Astrocyte (in vitro differentiated cells and primary cell): Measurements from ENCODE around the gene SIVA1. TPM values are rescaled to one million over a fixed set of nuclear protein-coding genes. Genes with fewer than 3 reads are reported as not detected.

Source experiments
- DNase-seq: peaks from one replicate; pipeline ENCODE4 v3.0.0-alpha.2; 2010; ENCODE audit warnings: low read depth
- FAIRE-seq: peaks from 2 replicates; lab custom pipeline; 2011; peaks lifted over from hg19 to GRCh38; lab: Jason Lieb, UNC
- H2AFZ ChIP-seq: 2 replicates; pipeline ENCODE4 v1.6.0; 2012; ENCODE audit warnings: low read depth, low read length, inconsistent platforms
- H3K27ac ChIP-seq: 2 replicates; pipeline ENCODE4 v1.5.1; 2011; ENCODE audit warnings: low read depth, low read length, inconsistent platforms
- H3K27me3 ChIP-seq: 2 replicates; pipeline ENCODE4 v1.6.0; 2011; ENCODE audit warnings: low read length, inconsistent platforms; ENCODE audit not compliant: insufficient read depth
- H3K36me3 ChIP-seq: 2 replicates; pipeline ENCODE4 v1.5.1; 2011; ENCODE audit warnings: low read length, inconsistent platforms; ENCODE audit not compliant: insufficient read depth
- H3K4me1 ChIP-seq: 2 replicates; pipeline ENCODE4 v1.5.1; 2011; ENCODE audit warnings: low read length, inconsistent platforms; ENCODE audit not compliant: insufficient read depth
- H3K4me2 ChIP-seq: 2 replicates; pipeline ENCODE4 v1.6.0; 2012; ENCODE audit warnings: low read length, inconsistent platforms
- H3K4me3 ChIP-seq: 2 replicates; pipeline ENCODE4 v1.5.1; 2011; ENCODE audit warnings: low read depth, mild to moderate bottlenecking, low read length, inconsistent platforms; ENCODE audit not compliant: insufficient read depth
- H3K79me2 ChIP-seq: 2 replicates; pipeline ENCODE4 v1.6.0; 2012; ENCODE audit warnings: mild to moderate bottlenecking, low read length, inconsistent platforms; ENCODE audit not compliant: insufficient read depth
- H3K9ac ChIP-seq: 2 replicates; pipeline ENCODE4 v1.6.0; 2012; ENCODE audit warnings: mild to moderate bottlenecking, low read length, inconsistent platforms
- H3K9me3 ChIP-seq: 2 replicates; pipeline ENCODE4 v1.5.1; 2012; ENCODE audit warnings: low read depth, mild to moderate bottlenecking, low read length, inconsistent platforms; ENCODE audit not compliant: insufficient read depth
- H4K20me1 ChIP-seq: 2 replicates; pipeline ENCODE4 v1.6.0; 2012; ENCODE audit warnings: low read length, inconsistent platforms; ENCODE audit not compliant: insufficient read depth
- H3K27ac Mint-ChIP-seq: one replicate; pipeline ENCODE4 v1.8.0; 2021; ENCODE audit warnings: mild to moderate bottlenecking, mixed read lengths; ENCODE audit not compliant: unreplicated experiment
- H3K27me3 Mint-ChIP-seq: one replicate; pipeline ENCODE4 v1.8.0; 2021; ENCODE audit warnings: low read depth, mixed read lengths; ENCODE audit not compliant: unreplicated experiment
- H3K36me3 Mint-ChIP-seq: one replicate; pipeline ENCODE4 v1.8.0; 2021; ENCODE audit warnings: low read depth, mixed read lengths; ENCODE audit not compliant: unreplicated experiment
- H3K4me1 Mint-ChIP-seq: one replicate; pipeline ENCODE4 v1.8.0; 2021; ENCODE audit warnings: low read depth, mixed read lengths; ENCODE audit not compliant: unreplicated experiment
- H3K4me3 Mint-ChIP-seq: one replicate; pipeline ENCODE4 v1.8.0; 2021; ENCODE audit warnings: mild to moderate bottlenecking, moderate library complexity, mixed read lengths; ENCODE audit not compliant: unreplicated experiment
- H3K9me3 Mint-ChIP-seq: one replicate; pipeline ENCODE4 v1.8.0; 2021; ENCODE audit warnings: mild to moderate bottlenecking, mixed read lengths; ENCODE audit not compliant: unreplicated experiment
- EZH2 ChIP-seq: IDR thresholded peaks from 2 replicates; pipeline ENCODE4 v1.6.1; 2012; ENCODE audit warnings: mild to moderate bottlenecking, low read length, inconsistent platforms; ENCODE audit not compliant: insufficient read depth
- total RNA-seq: library from RNA; stranded (reverse); gene quantifications from 2 replicates; pipeline ENCODE4 v1.2.1, GENCODE V29; 2021
- TF ChIP-seq, protein P1 (sequence below): IDR thresholded peaks from 2 replicates; pipeline ENCODE4 v1.5.1; 2011; ENCODE audit warnings: low read depth, mild to moderate bottlenecking, inconsistent platforms, low read length, moderate library complexity; ENCODE audit not compliant: insufficient read depth

SIVA1 gene
- total RNA-seq, 1 donor from 2014 or later: 51.0 TPM

DNA sequence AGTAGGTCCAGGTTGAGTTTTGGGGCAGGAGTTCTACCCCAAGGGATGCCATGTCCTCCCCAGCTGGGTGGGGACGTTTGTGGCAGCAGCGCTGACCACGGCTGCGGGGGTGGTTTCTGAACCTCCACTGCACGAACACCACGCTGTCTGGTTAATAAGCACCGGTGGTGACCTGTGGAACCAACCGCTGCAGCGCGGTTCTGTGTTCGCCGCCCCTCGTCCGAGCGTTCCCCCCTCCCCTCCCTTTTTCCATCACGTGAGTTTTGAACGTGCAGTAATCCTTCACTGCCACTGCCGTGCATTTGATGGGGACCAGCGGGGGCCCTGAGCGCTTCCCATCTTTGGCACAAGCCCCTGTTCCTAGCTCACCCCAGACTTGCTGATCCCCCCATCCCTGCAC, 35.3 kb upstream of the SIVA1 start:
- Histone ChIP-seq H3K4me1 (peaks cover 11% of the 10 kb centered on the region), H3K4me2 (no peak overlapping the region), H3K9ac (no peak overlapping the region), H3K4me3 (no peak overlapping the region), H2AFZ (no peak overlapping the region), H3K79me2 (no peaks in the 10 kb centered on the region), H3K36me3 (no peaks in the 10 kb centered on the region), H3K27me3 (no peaks in the 10 kb centered on the region), H4K20me1 (peaks cover 25% of the 10 kb centered on the region), H3K9me3 (no peaks in the 10 kb centered on the region), H3K27ac (no peak overlapping the region)
- Mint-ChIP-seq H3K4me3 (no peak overlapping the region), H3K9me3 (no peaks in the 10 kb centered on the region), H3K4me1 (peaks cover 4% of the 10 kb centered on the region), H3K27ac (no peak overlapping the region), H3K36me3 (peaks cover 7% of the 10 kb centered on the region), H3K27me3 (no peaks in the 10 kb centered on the region)
- DNase-seq (no peak), FAIRE-seq (no peak)
- TF ChIP-seq, protein P1, sequence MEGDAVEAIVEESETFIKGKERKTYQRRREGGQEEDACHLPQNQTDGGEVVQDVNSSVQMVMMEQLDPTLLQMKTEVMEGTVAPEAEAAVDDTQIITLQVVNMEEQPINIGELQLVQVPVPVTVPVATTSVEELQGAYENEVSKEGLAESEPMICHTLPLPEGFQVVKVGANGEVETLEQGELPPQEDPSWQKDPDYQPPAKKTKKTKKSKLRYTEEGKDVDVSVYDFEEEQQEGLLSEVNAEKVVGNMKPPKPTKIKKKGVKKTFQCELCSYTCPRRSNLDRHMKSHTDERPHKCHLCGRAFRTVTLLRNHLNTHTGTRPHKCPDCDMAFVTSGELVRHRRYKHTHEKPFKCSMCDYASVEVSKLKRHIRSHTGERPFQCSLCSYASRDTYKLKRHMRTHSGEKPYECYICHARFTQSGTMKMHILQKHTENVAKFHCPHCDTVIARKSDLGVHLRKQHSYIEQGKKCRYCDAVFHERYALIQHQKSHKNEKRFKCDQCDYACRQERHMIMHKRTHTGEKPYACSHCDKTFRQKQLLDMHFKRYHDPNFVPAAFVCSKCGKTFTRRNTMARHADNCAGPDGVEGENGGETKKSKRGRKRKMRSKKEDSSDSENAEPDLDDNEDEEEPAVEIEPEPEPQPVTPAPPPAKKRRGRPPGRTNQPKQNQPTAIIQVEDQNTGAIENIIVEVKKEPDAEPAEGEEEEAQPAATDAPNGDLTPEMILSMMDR: no peak

DNA sequence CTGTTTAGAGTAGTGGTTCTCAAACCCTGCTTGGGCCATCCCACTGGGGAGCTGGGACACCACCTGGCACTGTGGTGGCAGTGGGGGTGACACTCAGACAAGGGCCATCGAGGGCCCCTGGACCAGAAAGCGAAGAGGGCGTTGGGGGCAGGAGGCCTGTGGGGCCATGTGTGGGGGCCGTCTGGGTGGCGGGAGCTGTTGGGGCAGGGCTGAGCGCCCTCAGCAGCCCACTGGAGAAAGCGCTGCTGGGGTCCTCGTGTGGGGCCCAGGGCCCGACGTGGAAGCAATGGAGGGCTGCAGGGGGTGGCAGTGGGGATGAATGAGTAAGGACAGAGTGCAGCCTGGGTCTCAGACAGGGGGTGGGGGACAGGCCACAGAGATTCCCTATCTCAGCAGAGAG, 34.8 kb upstream of the SIVA1 start:
- Mint-ChIP-seq H3K36me3 (peaks cover 7% of the 10 kb centered on the region), H3K4me3 (no peak overlapping the region), H3K9me3 (no peaks in the 10 kb centered on the region), H3K4me1 (peaks cover 4% of the 10 kb centered on the region), H3K27me3 (no peaks in the 10 kb centered on the region), H3K27ac (peak overlapping the region; percentile 81)
- no peak for FAIRE-seq
- Histone ChIP-seq H3K36me3 (no peaks in the 10 kb centered on the region), H4K20me1 (peaks cover 30% of the 10 kb centered on the region), H3K4me1 (peaks cover 11% of the 10 kb centered on the region), H3K79me2 (no peaks in the 10 kb centered on the region), H3K9me3 (no peaks in the 10 kb centered on the region), H3K4me2 (no peak overlapping the region), H3K9ac (no peak overlapping the region), H3K27ac (no peak overlapping the region), H2AFZ (no peak overlapping the region), H3K4me3 (no peak overlapping the region), H3K27me3 (no peaks in the 10 kb centered on the region)
- DNase-seq: no peak
- TF ChIP-seq EZH2: no peak
- TF ChIP-seq, protein P1: no peak

DNA sequence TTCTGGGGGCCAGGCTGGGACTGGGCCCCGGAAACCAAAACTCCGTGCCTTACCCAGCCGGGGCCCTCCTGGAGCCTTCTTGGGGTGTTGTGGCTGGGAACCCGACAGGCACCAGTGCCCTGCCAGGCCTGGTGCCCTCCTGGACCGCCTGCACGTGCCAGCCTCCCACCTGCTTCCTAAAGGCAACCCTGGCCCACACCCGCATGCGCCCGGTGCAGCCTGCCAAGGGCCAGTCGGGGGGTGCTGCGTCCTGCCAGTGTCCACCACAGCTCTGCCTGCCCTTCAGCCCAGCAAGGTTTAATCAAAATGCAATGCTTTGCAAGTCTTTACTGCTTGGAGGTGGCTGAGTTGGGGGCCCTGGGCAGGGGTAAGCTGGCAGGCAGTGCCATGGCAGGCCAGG, 34.1 kb upstream of the SIVA1 start:
- H3K79me2 ChIP-seq: no peaks in the 10 kb centered on the region
- H3K4me1 Mint-ChIP-seq: peaks cover 4% of the 10 kb centered on the region
- H3K36me3 Mint-ChIP-seq: peaks cover 7% of the 10 kb centered on the region
- peaks cover 36% of the 10 kb centered on the region for H4K20me1 ChIP-seq
- no peaks in the 10 kb centered on the region for H3K27me3 Mint-ChIP-seq
- no peak for DNase-seq
- no peak overlapping the region for H2AFZ ChIP-seq
- H3K27ac Mint-ChIP-seq: no peak overlapping the region
- H3K9me3 Mint-ChIP-seq: no peaks in the 10 kb centered on the region
- H3K4me3 ChIP-seq: no peak overlapping the region
- peaks cover 11% of the 10 kb centered on the region for H3K4me1 ChIP-seq
- FAIRE-seq: no peak
- no peak for TF ChIP-seq EZH2
- TF ChIP-seq, protein P1: no peak
- no peaks in the 10 kb centered on the region for H3K9me3 ChIP-seq
- H3K36me3 ChIP-seq: no peaks in the 10 kb centered on the region
- H3K27me3 ChIP-seq: no peaks in the 10 kb centered on the region
- H3K4me2 ChIP-seq: no peak overlapping the region
- no peak overlapping the region for H3K27ac ChIP-seq
- H3K4me3 Mint-ChIP-seq: no peak overlapping the region
- H3K9ac ChIP-seq: no peak overlapping the region
